Measurements from ENCODE around the gene IFRD2. TPM values are rescaled to one million over a fixed set of nuclear protein-coding genes. Genes with fewer than 3 reads are reported as not detected.

Gene IFRD2
- total and polyA plus RNA-seq, 2 experiments from 2014 or later, result 80.8 to 91.5 TPM

- H3K36me3 Mint-ChIP-seq (ENCODE audit: low read depth), result peaks cover 66% of the 10 kb centered on the region
These were observed 22.6 kb upstream of the IFRD2 start for GRCh38 chr3:50314816-50315215.

More at GRCh38 chr3:50314816-50315215, 22.6 kb upstream of the IFRD2 start:
- ATAC-seq, result no peak
- Histone ChIP-seq H3K9me2 (ENCODE audit: insufficient read depth) (no peaks in the 10 kb centered on the region), H3K36me3 (ENCODE audit: insufficient read depth) (peaks cover 8% of the 10 kb centered on the region), H2AFZ (no peak overlapping the region), H3K27me3 (ENCODE audit: insufficient read depth) (no peaks in the 10 kb centered on the region), H3K79me2 (replicated peaks; ENCODE audit: insufficient read depth) (peaks cover 15% of the 10 kb centered on the region), H3F3A (replicated peaks; ENCODE audit: low read depth) (0 out of 2 replicates have a peak, but pooled peaks cover 6% of the 10 kb centered on the region), H3K4me2 (no peak overlapping the region), H3K4me1 (ENCODE audit: insufficient read depth) (no peaks in the 10 kb centered on the region; the same call in 1 of the 2 replicates), H3K4me3 (no peak overlapping the region), H3K27ac (ENCODE audit: low read depth) (no peak overlapping the region), H4K20me1 (replicated peaks; ENCODE audit: insufficient read depth) (peaks cover under 1% of the 10 kb centered on the region; the same call in 1 of the 2 replicates)
- Mint-ChIP-seq H3K27me3 (ENCODE audit: insufficient read depth, low read depth, poor library complexity) (peaks cover 7% of the 10 kb centered on the region), H3K4me3 (no peak overlapping the region), H3K27ac (no peak overlapping the region), H3K9me3 (peaks cover 24% of the 10 kb centered on the region), H3K4me1 (peaks cover 14% of the 10 kb centered on the region)
- DNase-seq (ENCODE audit: low spot score), result no peak
- TF ChIP-seq STAT1 (IDR thresholded peaks at IDR 0.05; ENCODE audit: unreplicated experiment) (no peak), ZNF462 (CRISPR knock-in tag; IDR thresholded peaks at IDR 0.05) (no peak), EZH2phosphoT487 (IDR thresholded peaks at IDR 0.05; ENCODE audit: unreplicated experiment) (no peak), NANOG (IDR thresholded peaks at IDR 0.05; ENCODE audit: borderline replicate concordance) (no peak), ZNF331 (CRISPR knock-in tag; IDR thresholded peaks at IDR 0.05; ENCODE audit: low read depth) (no peak), EZH2 (IDR thresholded peaks at IDR 0.05; ENCODE audit: low read depth, unreplicated experiment) (no peak), JUNB (IDR thresholded peaks at IDR 0.05; ENCODE audit: unreplicated experiment) (no peak), ETS1 (IDR thresholded peaks at IDR 0.05) (no peak), CREB1 (CRISPR knock-in tag; IDR thresholded peaks at IDR 0.05; ENCODE audit: low read depth) (no peak), REST (IDR thresholded peaks at IDR 0.05; ENCODE audit: unreplicated experiment) (no peak), CTCF (conservative IDR thresholded peaks at IDR 0.05; ENCODE audit: low read depth in 2 of 2) (no peak), POLR2AphosphoS5 (IDR thresholded peaks at IDR 0.05; ENCODE audit: low read depth) (no peak), ZNF114 (CRISPR knock-in tag; IDR thresholded peaks at IDR 0.05) (no peak)

Data from GM23338 (cell line).